Measurements from ENCODE around the gene SCAMP4.

Gene SCAMP4

GRCh38 chr19:1942934-1943555 is 37.8 kb downstream of the SCAMP4 start (continued):
- TF ChIP-seq REST (tag by site-specific recombination; IDR thresholded peaks at IDR 0.05): no peak
- TF ChIP-seq ZBTB21 (tag by site-specific recombination; IDR thresholded peaks at IDR 0.05): no peak
- TF ChIP-seq, protein P1, sequence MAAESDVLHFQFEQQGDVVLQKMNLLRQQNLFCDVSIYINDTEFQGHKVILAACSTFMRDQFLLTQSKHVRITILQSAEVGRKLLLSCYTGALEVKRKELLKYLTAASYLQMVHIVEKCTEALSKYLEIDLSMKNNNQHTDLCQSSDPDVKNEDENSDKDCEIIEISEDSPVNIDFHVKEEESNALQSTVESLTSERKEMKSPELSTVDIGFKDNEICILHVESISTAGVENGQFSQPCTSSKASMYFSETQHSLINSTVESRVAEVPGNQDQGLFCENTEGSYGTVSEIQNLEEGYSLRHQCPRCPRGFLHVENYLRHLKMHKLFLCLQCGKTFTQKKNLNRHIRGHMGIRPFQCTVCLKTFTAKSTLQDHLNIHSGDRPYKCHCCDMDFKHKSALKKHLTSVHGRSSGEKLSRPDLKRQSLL (tag by site-specific recombination; IDR thresholded peaks at IDR 0.05): no peak
- TF ChIP-seq ZNF324 (tag by site-specific recombination; IDR thresholded peaks at IDR 0.05): no peak
- no peak for TF ChIP-seq ZNF140 (tag by site-specific recombination; IDR thresholded peaks at IDR 0.05)
- TF ChIP-seq ZNF274 (IDR thresholded peaks at IDR 0.05; ENCODE audit: low read length): no peak
- no peak for TF ChIP-seq ZNF274 (tag by site-specific recombination; IDR thresholded peaks at IDR 0.05; ENCODE audit: borderline replicate concordance)
- TF ChIP-seq KLF1 (tag by site-specific recombination; IDR thresholded peaks at IDR 0.05): no peak
- TF ChIP-seq, protein P2, sequence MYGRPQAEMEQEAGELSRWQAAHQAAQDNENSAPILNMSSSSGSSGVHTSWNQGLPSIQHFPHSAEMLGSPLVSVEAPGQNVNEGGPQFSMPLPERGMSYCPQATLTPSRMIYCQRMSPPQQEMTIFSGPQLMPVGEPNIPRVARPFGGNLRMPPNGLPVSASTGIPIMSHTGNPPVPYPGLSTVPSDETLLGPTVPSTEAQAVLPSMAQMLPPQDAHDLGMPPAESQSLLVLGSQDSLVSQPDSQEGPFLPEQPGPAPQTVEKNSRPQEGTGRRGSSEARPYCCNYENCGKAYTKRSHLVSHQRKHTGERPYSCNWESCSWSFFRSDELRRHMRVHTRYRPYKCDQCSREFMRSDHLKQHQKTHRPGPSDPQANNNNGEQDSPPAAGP (tag by site-specific recombination; IDR thresholded peaks at IDR 0.05): no peak
- TF ChIP-seq ZNF223 (tag by site-specific recombination; IDR thresholded peaks at IDR 0.05): no peak
- TF ChIP-seq ZIC2 (tag by site-specific recombination; IDR thresholded peaks at IDR 0.05): peak; percentile 97
- no peak for TF ChIP-seq ZNF558 (tag by site-specific recombination; IDR thresholded peaks at IDR 0.05)
- TF ChIP-seq ZNF423 (tag by site-specific recombination; IDR thresholded peaks at IDR 0.05): no peak
- TF ChIP-seq ZNF785 (tag by site-specific recombination; IDR thresholded peaks at IDR 0.05): no peak
- no peak for TF ChIP-seq MZF1 (tag by site-specific recombination; IDR thresholded peaks at IDR 0.05; ENCODE audit: borderline replicate concordance)
- TF ChIP-seq IKZF3 (tag by site-specific recombination; IDR thresholded peaks at IDR 0.05): no peak
- TF ChIP-seq ZNF600 (tag by site-specific recombination; IDR thresholded peaks at IDR 0.05): peak; percentile 56
- TF ChIP-seq, protein P3, sequence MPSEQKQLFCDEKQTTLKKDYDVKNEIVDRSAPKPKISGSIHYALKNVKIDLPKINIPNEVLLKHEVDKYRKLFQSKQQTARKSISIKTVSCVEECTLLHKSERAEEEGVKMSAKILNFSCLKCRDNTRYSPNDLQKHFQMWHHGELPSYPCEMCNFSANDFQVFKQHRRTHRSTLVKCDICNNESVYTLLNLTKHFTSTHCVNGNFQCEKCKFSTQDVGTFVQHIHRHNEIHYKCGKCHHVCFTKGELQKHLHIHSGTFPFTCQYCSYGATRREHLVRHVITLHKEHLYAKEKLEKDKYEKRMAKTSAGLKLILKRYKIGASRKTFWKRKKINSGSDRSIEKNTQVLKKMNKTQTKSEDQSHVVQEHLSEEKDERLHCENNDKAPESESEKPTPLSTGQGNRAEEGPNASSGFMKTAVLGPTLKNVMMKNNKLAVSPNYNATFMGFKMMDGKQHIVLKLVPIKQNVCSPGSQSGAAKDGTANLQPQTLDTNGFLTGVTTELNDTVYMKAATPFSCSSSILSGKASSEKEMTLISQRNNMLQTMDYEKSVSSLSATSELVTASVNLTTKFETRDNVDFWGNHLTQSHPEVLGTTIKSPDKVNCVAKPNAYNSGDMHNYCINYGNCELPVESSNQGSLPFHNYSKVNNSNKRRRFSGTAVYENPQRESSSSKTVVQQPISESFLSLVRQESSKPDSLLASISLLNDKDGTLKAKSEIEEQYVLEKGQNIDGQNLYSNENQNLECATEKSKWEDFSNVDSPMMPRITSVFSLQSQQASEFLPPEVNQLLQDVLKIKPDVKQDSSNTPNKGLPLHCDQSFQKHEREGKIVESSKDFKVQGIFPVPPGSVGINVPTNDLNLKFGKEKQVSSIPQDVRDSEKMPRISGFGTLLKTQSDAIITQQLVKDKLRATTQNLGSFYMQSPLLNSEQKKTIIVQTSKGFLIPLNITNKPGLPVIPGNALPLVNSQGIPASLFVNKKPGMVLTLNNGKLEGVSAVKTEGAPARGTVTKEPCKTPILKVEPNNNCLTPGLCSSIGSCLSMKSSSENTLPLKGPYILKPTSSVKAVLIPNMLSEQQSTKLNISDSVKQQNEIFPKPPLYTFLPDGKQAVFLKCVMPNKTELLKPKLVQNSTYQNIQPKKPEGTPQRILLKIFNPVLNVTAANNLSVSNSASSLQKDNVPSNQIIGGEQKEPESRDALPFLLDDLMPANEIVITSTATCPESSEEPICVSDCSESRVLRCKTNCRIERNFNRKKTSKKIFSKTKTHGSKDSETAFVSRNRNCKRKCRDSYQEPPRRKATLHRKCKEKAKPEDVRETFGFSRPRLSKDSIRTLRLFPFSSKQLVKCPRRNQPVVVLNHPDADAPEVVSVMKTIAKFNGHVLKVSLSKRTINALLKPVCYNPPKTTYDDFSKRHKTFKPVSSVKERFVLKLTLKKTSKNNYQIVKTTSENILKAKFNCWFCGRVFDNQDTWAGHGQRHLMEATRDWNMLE (tag by site-specific recombination; conservative IDR thresholded peaks at IDR 0.05; ENCODE audit: low read depth): no peak
- no peak for TF ChIP-seq ZNF701 (tag by site-specific recombination; IDR thresholded peaks at IDR 0.05)
- TF ChIP-seq, protein P4, sequence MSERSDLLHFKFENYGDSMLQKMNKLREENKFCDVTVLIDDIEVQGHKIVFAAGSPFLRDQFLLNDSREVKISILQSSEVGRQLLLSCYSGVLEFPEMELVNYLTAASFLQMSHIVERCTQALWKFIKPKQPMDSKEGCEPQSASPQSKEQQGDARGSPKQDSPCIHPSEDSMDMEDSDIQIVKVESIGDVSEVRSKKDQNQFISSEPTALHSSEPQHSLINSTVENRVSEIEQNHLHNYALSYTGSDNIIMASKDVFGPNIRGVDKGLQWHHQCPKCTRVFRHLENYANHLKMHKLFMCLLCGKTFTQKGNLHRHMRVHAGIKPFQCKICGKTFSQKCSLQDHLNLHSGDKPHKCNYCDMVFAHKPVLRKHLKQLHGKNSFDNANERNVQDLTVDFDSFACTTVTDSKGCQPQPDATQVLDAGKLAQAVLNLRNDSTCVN (tag by site-specific recombination; optimal IDR thresholded peaks at IDR 0.05): peak; percentile 41
- no peak for TF ChIP-seq ZNF658 (tag by site-specific recombination; IDR thresholded peaks at IDR 0.05)

Measured in HEK293 (cell line).